HEK293T (cell line): ENCODE measurements around the gene MYO18A.

Experiments
- CTCF ChIA-PET: fragments of 350-600 bp; formaldehyde crosslinking; extraction: SDS; loops from one replicate; lab custom pipeline; 2021; ENCODE audit warnings: antibody characterized with exemption, inconsistent platforms; lab: Yijun Ruan, JAX
- POLR2A ChIA-PET: fragments of 350-600 bp; formaldehyde crosslinking; extraction: SDS; loops from one replicate; lab custom pipeline; 2020; ENCODE audit warnings: antibody characterized with exemption, inconsistent platforms; lab: Yijun Ruan, JAX
- DNase-seq: peaks from one replicate; pipeline ENCODE4 v3.0.0; 2012; ENCODE audit warnings: mixed read lengths; ENCODE audit errors: extremely low spot score
- ARNT ChIP-seq: fragments of 450-650 bp; IDR thresholded peaks from 2 replicates; pipeline ENCODE4 v1.6.1; 2017; ENCODE audit warnings: mild to moderate bottlenecking
- BHLHE40 ChIP-seq: fragments of 450-650 bp; IDR thresholded peaks from 2 replicates; pipeline ENCODE4 v1.6.1; 2016; ENCODE audit warnings: mild to moderate bottlenecking, moderate library complexity, borderline replicate concordance
- CTBP1 ChIP-seq: fragments of 450-650 bp; IDR thresholded peaks from 2 replicates; pipeline ENCODE4 v1.6.1; 2016; ENCODE audit warnings: borderline replicate concordance
- ELF4 ChIP-seq: fragments of 450-650 bp; IDR thresholded peaks from 2 replicates; pipeline ENCODE4 v1.6.1; 2017; ENCODE audit warnings: antibody characterized with exemption
- FOXA1 ChIP-seq: fragments of 450-650 bp; IDR thresholded peaks from 2 replicates; pipeline ENCODE4 v1.6.1; 2016; ENCODE audit warnings: mild to moderate bottlenecking
- FOXK2 ChIP-seq: fragments of 450-650 bp; IDR thresholded peaks from 2 replicates; pipeline ENCODE4 v1.6.1; 2016; ENCODE audit warnings: mild to moderate bottlenecking
- FOXM1 ChIP-seq: fragments of 450-650 bp; IDR thresholded peaks from 2 replicates; pipeline ENCODE4 v1.6.1; 2017; ENCODE audit warnings: mild to moderate bottlenecking, borderline replicate concordance
- HDGF ChIP-seq: fragments of 450-650 bp; IDR thresholded peaks from 2 replicates; pipeline ENCODE4 v1.6.1; 2017; ENCODE audit warnings: antibody characterized with exemption, borderline replicate concordance
- L3MBTL2 ChIP-seq: fragments of 450-650 bp; conservative IDR thresholded peaks from 2 replicates; pipeline ENCODE4 v1.6.1; 2016; ENCODE audit warnings: mild to moderate bottlenecking
- LEF1 ChIP-seq: fragments of 450-650 bp; IDR thresholded peaks from 2 replicates; pipeline ENCODE4 v1.6.1; 2017; ENCODE audit warnings: mild to moderate bottlenecking, borderline replicate concordance
- NFRKB ChIP-seq: fragments of 450-650 bp; IDR thresholded peaks from 2 replicates; pipeline ENCODE4 v1.6.1; 2016; ENCODE audit warnings: mild to moderate bottlenecking, moderate library complexity
- SP1 ChIP-seq: fragments of 450-650 bp; IDR thresholded peaks from 2 replicates; pipeline ENCODE4 v1.6.1; 2017
- SUZ12 ChIP-seq: fragments of 450-650 bp; IDR thresholded peaks from 2 replicates; pipeline ENCODE4 v1.6.1; 2016; ENCODE audit warnings: mild to moderate bottlenecking
- TARDBP ChIP-seq: fragments of 450-650 bp; IDR thresholded peaks from 2 replicates; pipeline ENCODE4 v1.6.1; 2016
- ZNF384 ChIP-seq: fragments of 450-650 bp; IDR thresholded peaks from 2 replicates; pipeline ENCODE4 v1.6.1; 2016
- TF ChIP-seq, protein P1 (sequence below): fragments of 450-650 bp; IDR thresholded peaks from 2 replicates; pipeline ENCODE4 v1.6.1; 2016

MYO18A gene

DNA sequence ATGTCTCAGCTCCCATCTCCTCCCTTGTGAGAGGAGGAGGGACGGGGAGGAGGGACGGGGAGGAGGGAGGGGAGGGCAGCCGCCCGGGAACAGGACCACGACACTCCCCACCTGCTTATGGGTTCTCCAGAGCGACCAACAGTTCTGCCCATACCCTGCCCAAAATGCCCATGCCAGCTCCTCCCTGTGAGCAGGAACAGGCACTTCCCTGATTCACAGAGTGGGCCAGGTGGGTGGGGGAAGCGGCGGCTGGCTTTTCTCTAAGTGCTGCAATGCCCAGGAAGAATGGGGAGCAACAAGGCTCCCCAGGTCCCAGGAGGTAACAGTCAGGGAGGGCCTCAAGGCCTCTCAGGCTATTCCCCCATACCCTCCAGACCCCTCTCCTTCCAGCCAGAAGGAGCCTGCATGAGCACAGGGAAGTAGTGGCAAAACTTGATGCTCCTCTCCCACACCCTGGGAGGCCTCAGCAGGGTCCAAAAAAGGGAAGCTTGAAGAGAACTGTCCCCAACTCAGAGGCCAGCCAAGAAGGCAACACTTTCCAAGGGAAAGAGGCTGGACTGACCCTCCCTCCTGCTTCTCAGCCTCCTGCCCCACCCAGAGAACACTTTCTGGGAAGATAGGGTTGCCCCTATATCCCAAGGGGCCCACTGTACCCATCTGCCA is 53.8 kb downstream of the MYO18A start:
- DNase-seq: no peak
- ChIA-PET POLR2A (interaction anchor here (3.3 kb wide), 1 partner anchor 13 kb away, joined by 10 read pairs; no protein-coding TSS in a partner anchor), CTCF (interaction anchor here (3.2 kb wide), 1 partner anchor 10 kb away, joined by 30 read pairs; no protein-coding TSS in a partner anchor)
- TF ChIP-seq HDGF (no peak), LEF1 (no peak), TARDBP (no peak)

DNA sequence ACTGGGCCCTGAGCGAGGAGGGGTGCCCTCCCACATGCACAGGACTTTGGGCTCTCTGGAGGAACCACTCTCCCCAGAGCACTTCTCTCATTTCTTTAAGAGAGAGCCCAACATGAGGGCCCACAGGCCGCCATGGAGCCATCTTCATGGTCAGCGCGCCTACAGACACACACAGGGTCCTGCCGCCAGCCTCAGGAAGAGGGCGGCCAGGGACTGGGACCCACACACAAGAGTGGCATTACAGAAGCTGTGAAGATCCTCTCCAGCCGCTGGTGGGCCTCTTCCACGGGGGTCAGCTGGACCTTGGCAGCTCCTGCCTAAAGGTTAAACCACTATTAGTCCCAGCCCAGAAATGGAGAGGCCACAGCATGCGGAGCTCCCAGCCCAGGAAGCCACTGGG is 54.5 kb downstream of the MYO18A start:
- DNase-seq: no peak
- ChIA-PET POLR2A (interaction anchor here (3.3 kb wide), 1 partner anchor 14 kb away, joined by 10 read pairs; no protein-coding TSS in a partner anchor), CTCF (interaction anchor here (1.4 to 2.1 kb wide), 2 partner anchors 10 to 20 kb away, joined by 5 to 20 read pairs; no protein-coding TSS in a partner anchor)
- TF ChIP-seq, protein P1, sequence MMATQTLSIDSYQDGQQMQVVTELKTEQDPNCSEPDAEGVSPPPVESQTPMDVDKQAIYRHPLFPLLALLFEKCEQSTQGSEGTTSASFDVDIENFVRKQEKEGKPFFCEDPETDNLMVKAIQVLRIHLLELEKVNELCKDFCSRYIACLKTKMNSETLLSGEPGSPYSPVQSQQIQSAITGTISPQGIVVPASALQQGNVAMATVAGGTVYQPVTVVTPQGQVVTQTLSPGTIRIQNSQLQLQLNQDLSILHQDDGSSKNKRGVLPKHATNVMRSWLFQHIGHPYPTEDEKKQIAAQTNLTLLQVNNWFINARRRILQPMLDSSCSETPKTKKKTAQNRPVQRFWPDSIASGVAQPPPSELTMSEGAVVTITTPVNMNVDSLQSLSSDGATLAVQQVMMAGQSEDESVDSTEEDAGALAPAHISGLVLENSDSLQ: no peak
- TF ChIP-seq FOXM1: no peak

DNA sequence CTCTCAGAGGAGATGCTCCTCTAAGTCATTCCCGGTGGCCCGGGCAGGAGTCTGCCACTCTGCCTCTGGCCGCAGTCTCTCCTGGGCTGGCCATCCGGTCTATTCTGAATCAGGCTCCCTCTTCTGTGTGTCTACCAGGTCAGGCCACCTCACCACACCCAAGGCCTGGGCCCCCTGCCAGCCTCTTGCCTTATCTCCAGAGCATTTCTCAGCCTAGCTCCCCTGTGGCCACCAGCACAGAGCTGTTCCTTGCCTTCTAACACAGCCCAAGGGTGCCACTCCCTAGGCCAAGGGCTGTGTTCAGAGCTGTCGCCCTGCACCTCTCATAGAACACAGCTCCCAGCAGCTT is 55.3 kb downstream of the MYO18A start:
- DNase-seq: no peak
- ChIA-PET CTCF (interaction anchor here (0.8 to 2.1 kb wide), 10 partner anchors 8 to 166 kb away, joined by 3 to 20 read pairs (median 10); no protein-coding TSS in a partner anchor), POLR2A (interaction anchor here (1.3 to 3.3 kb wide), 3 partner anchors 15 to 94 kb away, joined by 3 to 10 read pairs (median 7); no protein-coding TSS in a partner anchor)
- TF ChIP-seq ARNT (no peak), ZNF384 (no peak), ELF4 (no peak), FOXA1 (no peak), TARDBP (no peak)

DNA sequence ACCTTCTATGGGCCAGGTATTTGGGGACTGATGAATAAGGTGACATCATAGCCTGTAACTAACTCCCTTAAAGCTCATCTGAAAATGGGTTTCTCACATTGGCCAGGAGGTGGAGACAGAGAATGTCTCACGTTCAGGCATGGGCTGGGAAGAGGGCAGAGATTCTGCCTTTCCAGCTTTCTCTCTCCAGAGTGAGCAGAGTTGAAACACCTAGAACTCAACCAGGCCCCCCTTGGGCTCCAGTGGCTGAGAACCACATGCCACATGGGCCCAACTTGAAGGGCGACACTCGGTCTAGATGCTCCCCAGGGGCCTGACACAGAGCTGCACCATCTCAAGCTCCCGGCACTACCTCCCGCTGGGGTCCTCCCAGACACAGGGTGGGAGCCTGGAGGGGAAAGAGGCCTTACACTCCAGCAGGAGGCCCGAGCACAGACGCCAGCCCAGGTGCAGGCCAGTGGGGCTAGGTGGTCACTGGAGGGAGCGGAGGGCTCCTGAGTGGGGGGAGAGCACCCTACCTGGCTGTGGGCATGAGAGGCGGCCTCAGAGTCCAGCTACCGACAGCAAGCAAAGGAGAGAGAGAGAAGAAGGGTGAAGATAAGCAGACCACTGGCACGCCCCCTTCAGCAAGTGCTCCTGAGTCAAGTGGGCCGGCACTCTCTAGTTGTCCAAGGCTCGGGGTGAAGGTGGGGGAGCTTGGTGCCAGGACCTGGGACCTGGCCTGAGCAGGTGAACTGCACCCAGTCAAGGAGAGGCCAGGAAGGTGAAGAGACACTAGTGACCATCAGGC is 55.9 kb downstream of the MYO18A start:
- DNase-seq: peak; percentile 62
- POLR2A ChIA-PET: interaction anchor here (0.6 to 3.3 kb wide), 9 partner anchors 8 to 94 kb away, joined by 3 to 10 read pairs (median 4); no protein-coding TSS in a partner anchor
- TF ChIP-seq TARDBP (no peak), L3MBTL2 (no peak), SUZ12 (no peak), NFRKB (no peak), FOXK2 (no peak), FOXM1 (no peak), LEF1 (no peak), ZNF384 (no peak), SP1 (no peak), CTBP1 (no peak), BHLHE40 (no peak), HDGF (no peak), ELF4 (no peak), FOXA1 (no peak)
- TF ChIP-seq, protein P1: no peak
- CTCF ChIA-PET: interaction anchor here (0.6 to 2.1 kb wide), 25 partner anchors 8 to 361 kb away, joined by 3 to 20 read pairs (median 5); partner anchors contain the start of gene MYO18A

DNA sequence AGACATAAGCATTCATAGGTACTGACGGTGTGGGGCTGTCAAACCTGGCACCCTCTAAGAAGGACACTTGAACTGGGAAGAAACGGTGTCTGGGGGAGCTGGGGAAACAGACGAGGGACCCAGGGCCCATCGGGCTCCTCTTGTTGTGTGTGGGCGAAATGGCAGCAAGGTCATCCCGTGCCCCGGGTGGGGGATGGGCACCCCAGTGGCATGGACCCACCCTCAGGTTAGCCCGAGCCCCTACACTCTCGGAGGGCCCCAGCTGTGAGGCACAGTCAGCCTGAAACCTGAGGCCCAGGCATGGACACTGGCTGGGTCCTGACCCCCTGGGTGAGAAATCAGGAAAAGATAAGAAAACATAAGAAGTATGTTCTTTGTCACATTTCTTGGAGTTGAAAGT is 57.1 kb downstream of the MYO18A start:
- POLR2A ChIA-PET: interaction anchor here (3.3 kb wide), 1 partner anchor 17 kb away, joined by 10 read pairs; no protein-coding TSS in a partner anchor
- TF ChIP-seq, protein P1: no peak
- TF ChIP-seq BHLHE40 (no peak), SUZ12 (no peak), SP1 (no peak), L3MBTL2 (no peak), FOXM1 (no peak), CTBP1 (no peak), ARNT (no peak), HDGF (no peak)
- CTCF ChIA-PET: interaction anchor here (1.1 to 2.1 kb wide), 5 partner anchors 9 to 96 kb away, joined by 4 to 19 read pairs (median 10); no protein-coding TSS in a partner anchor
- DNase-seq: no peak

DNA sequence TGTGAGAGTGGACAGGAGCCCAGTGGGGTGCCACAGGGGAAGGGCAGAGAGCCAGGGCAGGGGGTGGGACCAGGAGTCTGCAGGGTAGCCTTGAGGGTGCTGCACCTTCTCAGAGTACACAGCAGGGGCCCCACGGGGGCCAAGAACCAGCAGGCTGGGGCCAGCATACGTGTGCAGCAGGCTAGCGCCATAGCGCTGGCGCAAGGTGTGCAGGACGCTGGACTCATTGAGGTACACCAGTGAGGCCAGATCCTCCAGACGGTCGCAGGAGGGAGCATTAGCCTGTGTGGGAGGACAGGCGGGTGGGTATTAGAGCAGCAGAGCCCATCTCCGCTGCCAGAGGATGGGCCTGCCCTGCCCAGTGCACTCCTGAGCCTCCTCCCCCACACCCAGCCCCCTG is 58.8 kb downstream of the MYO18A start:
- DNase-seq: no peak
- POLR2A ChIA-PET: no interaction called here
- TF ChIP-seq FOXA1 (no peak), FOXK2 (no peak), BHLHE40 (no peak), CTBP1 (no peak), TARDBP (no peak), LEF1 (no peak), ELF4 (no peak), FOXM1 (no peak), L3MBTL2 (no peak), SP1 (no peak), NFRKB (no peak), HDGF (no peak), ARNT (no peak), ZNF384 (no peak), SUZ12 (no peak)
- TF ChIP-seq, protein P1: no peak
- CTCF ChIA-PET: interaction anchor here (1.4 kb wide), 2 partner anchors 9 to 171 kb away, joined by 3 to 5 read pairs; no protein-coding TSS in a partner anchor
